ENCODE measurements around the gene TMEM80. TPM values are rescaled to one million over a fixed set of nuclear protein-coding genes. Genes with fewer than 3 reads are reported as not detected.

Gene TMEM80
- total RNA-seq, 1 experiment from 2014 or later: 45.2 TPM

- no peak for TF ChIP-seq REST (IDR thresholded peaks at IDR 0.05; ENCODE audit: insufficient read depth in 1 of 2, low read depth in 2 of 2, low read length in 1 of 2)
- TF ChIP-seq SIN3A (IDR thresholded peaks at IDR 0.05; ENCODE audit: borderline replicate concordance, insufficient read depth, low read depth, low read length): no peak
- no peak for TF ChIP-seq CTCF (IDR thresholded peaks at IDR 0.05)
- TF ChIP-seq POLR2AphosphoS5 (IDR thresholded peaks at IDR 0.05; ENCODE audit: low read depth, low read length): no peak
- TF ChIP-seq TCF7L2 (IDR thresholded peaks at IDR 0.05; ENCODE audit: low read depth, low read length): no peak
- peak; percentile 11; the same call in 1 of the 2 replicates for ATAC-seq
- ChIA-PET CTCF (interaction anchor here (0.5 to 1.0 kb wide), 2 partner anchors 23 kb away, joined by 5 to 8 read pairs; no protein-coding TSS in a partner anchor), POLR2A (interaction anchor here (0.6 to 0.8 kb wide), 3 partner anchors 14 to 22 kb away, joined by 3 to 4 read pairs (median 3); no protein-coding TSS in a partner anchor)
- Histone ChIP-seq H3K9me3 (ENCODE audit: control insufficient read depth, insufficient read depth, low read depth, low read length) (no peaks in the 10 kb centered on the region), H3K4me3 (ENCODE audit: low read depth in 2 of 2, low read length in 2 of 2) (no peak overlapping the region), H3K36me3 (ENCODE audit: control insufficient read depth, insufficient read depth, low read length) (peaks cover 5% of the 10 kb centered on the region; the same call in 1 of the 2 replicates), H3K4me1 (ENCODE audit: control insufficient read depth, insufficient read depth, low read length) (peaks cover 3% of the 10 kb centered on the region; the same call in 1 of the 2 replicates), H3K27me3 (ENCODE audit: control insufficient read depth, insufficient read depth, low read length) (no peaks in the 10 kb centered on the region), H3K27ac (ENCODE audit: low read length) (no peak overlapping the region)
- intact Hi-C loops (cut with micrococcal nuclease; ENCODE audit: unreplicated experiment) (loop anchor here (5.0 to 10.0 kb wide), 2 partner anchors 57 to 165 kb away; no protein-coding TSS in a partner anchor), in situ Hi-C loops (cut with HindIII; ENCODE audit: low pct_unique_long_range_greater_than_20kb, low sequenced_read_pairs) (no loop called here)
- DNase-seq (ENCODE audit: low read depth, low spot score): no peak
- no TSS peak for BruUV-seq (replicated peaks)
Observed at GRCh38 chr11:719214-720016, 23.8 kb downstream of the TMEM80 start.

GRCh38 chr11:720017-720641 lies 24.5 kb downstream of the TMEM80 start:
- peak; percentile 0; the same call in 1 of the 2 replicates for ATAC-seq
- POLR2A ChIA-PET: interaction anchor here (0.6 to 0.8 kb wide), 3 partner anchors 16 to 29 kb away, joined by 3 read pairs; no protein-coding TSS in a partner anchor
- H3K9me3 ChIP-seq (ENCODE audit: control insufficient read depth, insufficient read depth, low read depth, low read length): no peaks in the 10 kb centered on the region
- no peak overlapping the region for H3K4me3 ChIP-seq (ENCODE audit: low read depth in 2 of 2, low read length in 2 of 2)
- no TSS peak for BruUV-seq (replicated peaks)
- peaks cover 5% of the 10 kb centered on the region; the same call in 1 of the 2 replicates for H3K36me3 ChIP-seq (ENCODE audit: control insufficient read depth, insufficient read depth, low read length)
- CTCF ChIA-PET: interaction anchor here (0.6 to 1.0 kb wide), 2 partner anchors 23 to 49 kb away, joined by 5 read pairs; no protein-coding TSS in a partner anchor
- no peak for DNase-seq (ENCODE audit: low read depth, low spot score)
- intact Hi-C loops (cut with micrococcal nuclease; ENCODE audit: unreplicated experiment): loop anchor here (5.0 to 10.0 kb wide), 2 partner anchors 58 to 165 kb away; no protein-coding TSS in a partner anchor
- no peaks in the 10 kb centered on the region for H3K27me3 ChIP-seq (ENCODE audit: control insufficient read depth, insufficient read depth, low read length)
- H3K27ac ChIP-seq (ENCODE audit: low read length): no peak overlapping the region
- in situ Hi-C loops (cut with HindIII; ENCODE audit: low pct_unique_long_range_greater_than_20kb, low sequenced_read_pairs): no loop called here
- peaks cover 5% of the 10 kb centered on the region; the same call in 1 of the 2 replicates for H3K4me1 ChIP-seq (ENCODE audit: control insufficient read depth, insufficient read depth, low read length)
- TF ChIP-seq CTCF (IDR thresholded peaks at IDR 0.05) (no peak), SIN3A (IDR thresholded peaks at IDR 0.05; ENCODE audit: borderline replicate concordance, insufficient read depth, low read depth, low read length) (no peak), POLR2AphosphoS5 (IDR thresholded peaks at IDR 0.05; ENCODE audit: low read depth, low read length) (no peak), TCF7L2 (IDR thresholded peaks at IDR 0.05; ENCODE audit: low read depth, low read length) (no peak), REST (IDR thresholded peaks at IDR 0.05; ENCODE audit: insufficient read depth in 1 of 2, low read depth in 2 of 2, low read length in 1 of 2) (no peak)
